Measurements from ENCODE around the gene SEMA3E.

The SEMA3E gene

GRCh38 chr7:83338277-83338950, 310.5 kb downstream of the SEMA3E start:
- DNase-seq, result no peak

DNA sequence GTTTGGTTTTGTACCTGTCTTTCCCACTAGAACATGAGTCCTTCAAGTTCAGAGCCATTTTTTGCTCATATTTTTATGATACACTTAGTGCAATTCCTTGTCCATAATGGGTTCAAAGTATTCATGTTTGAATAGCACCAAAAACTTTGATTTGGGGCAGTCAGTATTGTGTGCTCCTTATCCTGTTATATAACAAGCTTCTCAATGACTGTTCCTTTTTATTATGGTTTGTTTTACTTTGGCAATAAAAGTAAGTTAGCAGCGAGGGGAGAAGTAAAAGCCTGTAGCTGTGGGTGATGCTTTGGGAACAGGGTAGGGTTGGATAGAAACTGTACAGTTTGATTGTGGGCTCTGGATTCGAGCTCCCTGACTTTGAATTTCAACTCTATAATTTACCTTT, 311.9 kb downstream of the SEMA3E start:
- DNase-seq, result no peak

DNA sequence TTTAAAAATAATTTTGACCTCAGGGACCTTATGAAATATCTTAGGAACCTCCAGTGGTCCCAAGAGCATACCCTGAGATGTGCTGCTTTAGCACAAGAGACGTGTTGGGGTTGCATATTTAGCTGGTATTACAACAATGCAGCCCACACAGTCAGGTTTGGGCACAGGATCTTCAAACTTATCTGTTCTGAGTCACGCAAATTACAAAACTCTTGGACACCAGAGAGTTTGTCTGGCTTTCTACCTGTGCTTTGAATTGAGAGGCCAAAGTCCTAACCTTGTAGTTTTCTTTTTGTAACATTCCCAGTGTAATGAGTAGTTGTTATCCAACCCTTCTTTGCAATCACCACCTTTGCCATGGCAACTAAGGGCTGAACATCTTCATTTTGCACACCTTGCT, 322.7 kb downstream of the SEMA3E start:
- DNase-seq, result no peak

DNA sequence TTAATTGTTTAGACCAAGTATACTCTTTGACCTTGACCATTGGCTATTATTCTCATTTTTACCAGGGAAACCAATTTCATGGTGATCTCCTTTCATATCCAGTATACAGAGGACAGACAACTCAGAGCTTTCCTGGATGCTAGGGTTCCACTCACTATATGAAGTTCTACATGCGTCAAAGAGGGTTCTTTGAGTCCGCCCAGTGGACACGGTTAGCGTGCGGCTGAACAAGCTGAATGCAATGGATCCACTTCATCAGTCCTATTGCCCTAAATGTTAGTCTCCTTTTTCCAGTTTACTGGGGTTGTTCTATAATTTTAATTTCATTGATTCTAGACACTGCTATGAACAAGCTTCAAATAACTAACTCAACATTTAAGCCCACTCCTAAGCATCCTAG, 323.9 kb downstream of the SEMA3E start:
- no peak for DNase-seq

- DNase-seq, result no peak
Measured at GRCh38 chr7:83324596-83324995, 324.3 kb downstream of the SEMA3E start.

- DNase-seq, result no peak
Measured at GRCh38 chr7:83321011-83321410, 327.9 kb downstream of the SEMA3E start.

DNA sequence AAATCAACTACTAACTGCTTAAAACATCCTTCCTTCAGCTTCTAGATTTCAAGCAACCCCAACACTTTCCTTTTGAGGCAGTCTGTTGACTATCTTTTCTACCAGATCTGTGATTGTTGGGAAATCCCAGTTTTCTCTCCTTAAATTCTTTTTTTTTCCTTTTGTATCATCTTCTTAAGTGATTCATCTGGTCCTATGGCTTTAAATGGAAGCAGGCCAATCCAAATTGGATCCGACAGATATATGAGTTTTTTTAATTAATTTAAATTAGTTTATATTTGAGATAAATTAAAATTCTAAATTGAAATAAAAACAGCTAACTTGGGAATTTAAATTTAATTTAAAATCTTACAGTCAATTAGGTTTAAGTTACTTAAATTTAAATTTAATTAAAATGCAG, 335.0 kb downstream of the SEMA3E start:
- no peak for DNase-seq

Data from fibroblast of skin of abdomen (primary cell).